ENCODE results near the gene TEKT2. TPM values are rescaled to one million over a fixed set of nuclear protein-coding genes. Genes with fewer than 3 reads are reported as not detected.

The TEKT2 gene
- total RNA-seq, 1 experiment from 2014 or later: not detected

DNA sequence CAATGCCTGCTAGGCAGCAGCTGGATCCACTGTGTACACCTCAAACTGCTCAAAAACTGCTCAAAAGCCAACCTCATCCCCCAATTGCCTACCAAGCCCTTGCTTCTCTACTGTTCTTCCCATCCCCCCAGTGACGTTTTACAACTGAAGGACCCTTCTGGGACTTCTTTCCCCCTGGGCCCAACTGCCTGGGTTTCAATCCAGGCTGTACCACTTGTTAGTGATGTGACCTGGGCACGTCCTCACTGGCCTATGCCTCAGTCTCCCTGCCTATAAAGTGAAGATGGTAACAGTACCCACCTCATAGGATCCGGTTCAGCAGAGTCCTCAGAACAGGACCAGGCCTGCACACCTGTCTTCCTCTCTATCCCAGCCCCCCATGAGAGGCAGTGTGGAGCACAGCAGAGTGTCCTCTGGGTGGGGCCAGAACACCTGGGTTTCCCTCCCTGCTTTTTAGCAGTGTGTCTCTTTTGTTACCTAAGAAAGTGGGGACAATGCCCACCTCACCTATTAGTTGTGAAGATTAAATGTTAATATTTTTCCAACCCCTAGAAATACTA, 1.9 kb upstream of the TEKT2 start:
- no peaks in the 10 kb centered on the region for H3K36me3 ChIP-seq
- no peaks in the 10 kb centered on the region for H3K9me3 ChIP-seq (replicated peaks)
- H3K27ac ChIP-seq: no peak overlapping the region
- no peak overlapping the region for H3K4me3 ChIP-seq
- DNase-seq (ENCODE audit: low read depth in 1 of 2, low spot score in 2 of 2): no peak
- no peaks in the 10 kb centered on the region for H3K4me1 ChIP-seq (replicated peaks)
- H3K27me3 ChIP-seq (replicated peaks): no peaks in the 10 kb centered on the region; the same call in 1 of the 2 replicates

DNA sequence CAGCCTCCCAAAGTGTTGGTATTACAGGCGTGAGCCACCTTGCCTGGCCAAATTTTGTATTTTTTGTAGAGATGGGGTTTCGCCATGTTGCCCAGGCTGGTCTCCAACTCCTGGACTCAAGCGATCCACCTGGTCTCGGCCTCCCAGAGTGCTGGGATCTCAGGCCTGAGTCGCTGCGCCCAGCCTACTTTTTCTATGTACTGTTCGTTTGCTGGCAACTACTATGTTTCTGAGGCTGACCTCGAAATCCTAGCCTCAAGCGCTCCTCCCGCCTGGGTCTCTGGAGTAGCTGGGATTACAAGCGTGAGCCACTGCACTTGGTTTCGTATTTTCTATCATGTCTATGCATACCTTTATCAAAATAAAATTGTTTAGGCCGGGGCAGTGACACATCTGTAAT, 675 bp upstream of the TEKT2 start:
- peaks cover 2% of the 10 kb centered on the region for H3K4me1 ChIP-seq (replicated peaks)
- H3K27ac ChIP-seq: no peak overlapping the region
- H3K4me3 ChIP-seq: no peak overlapping the region
- H3K27me3 ChIP-seq (replicated peaks): no peaks in the 10 kb centered on the region; the same call in 1 of the 2 replicates
- H3K9me3 ChIP-seq (replicated peaks): no peaks in the 10 kb centered on the region
- DNase-seq (ENCODE audit: low read depth in 1 of 2, low spot score in 2 of 2): no peak
- no peaks in the 10 kb centered on the region; the same call in 1 of the 2 replicates for H3K36me3 ChIP-seq

DNA sequence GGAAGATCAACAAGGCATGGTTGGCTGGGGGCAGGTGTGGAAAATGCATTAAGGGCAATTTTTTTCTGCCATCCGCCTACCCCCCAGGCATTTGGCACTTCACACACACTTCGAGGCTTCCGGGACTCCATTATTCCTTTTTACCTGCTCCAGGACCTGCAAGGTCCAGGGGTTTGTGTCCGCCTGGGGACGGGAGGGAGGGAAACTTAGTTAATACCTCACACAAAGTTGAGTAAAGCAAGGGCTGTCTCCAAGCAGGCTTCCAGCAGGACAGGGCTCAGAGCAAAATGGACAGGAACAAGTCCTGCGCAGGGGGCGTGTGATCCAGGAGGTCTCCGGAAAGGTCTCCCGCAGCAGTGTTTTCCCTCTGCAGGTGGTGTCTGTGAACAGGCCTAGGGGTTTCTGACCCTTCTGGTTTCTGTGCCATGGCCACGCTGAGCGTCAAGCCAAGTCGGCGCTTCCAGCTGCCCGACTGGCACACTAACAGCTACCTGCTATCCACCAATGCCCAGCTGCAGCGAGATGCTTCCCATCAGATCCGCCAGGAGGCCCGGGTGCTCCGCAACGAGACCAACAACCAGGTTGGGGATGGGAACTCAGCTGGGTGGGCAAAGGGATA, 712 bp downstream of the TEKT2 start:
- H3K36me3 ChIP-seq: peaks cover 11% of the 10 kb centered on the region
- H3K4me1 ChIP-seq (replicated peaks): peaks cover 7% of the 10 kb centered on the region
- H3K27me3 ChIP-seq (replicated peaks): no peaks in the 10 kb centered on the region; the same call in 1 of the 2 replicates
- DNase-seq (ENCODE audit: low read depth in 1 of 2, low spot score in 2 of 2): no peak
- H3K9me3 ChIP-seq (replicated peaks): no peaks in the 10 kb centered on the region
- H3K27ac ChIP-seq: no peak overlapping the region
- no peak overlapping the region for H3K4me3 ChIP-seq

DNA sequence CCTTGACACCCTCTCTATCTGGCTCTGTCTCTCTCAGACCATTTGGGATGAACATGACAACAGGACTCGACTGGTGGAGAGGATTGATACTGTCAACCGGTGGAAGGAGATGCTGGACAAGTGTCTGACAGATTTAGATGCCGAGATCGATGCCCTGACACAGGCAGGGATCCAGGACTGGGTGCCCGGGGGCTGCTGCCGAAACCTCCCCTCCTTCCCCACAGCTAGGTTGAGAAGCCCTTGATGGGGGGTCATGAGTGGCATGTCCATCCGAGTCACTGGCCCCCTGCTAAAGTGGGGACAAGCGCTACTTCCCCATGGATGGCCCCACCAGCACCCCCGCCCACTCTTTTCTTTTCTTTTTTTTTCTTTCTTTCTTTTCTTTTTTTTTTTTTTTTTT, 1.2 kb downstream of the TEKT2 start:
- no peak for DNase-seq (ENCODE audit: low read depth in 1 of 2, low spot score in 2 of 2)
- H3K27ac ChIP-seq: no peak overlapping the region
- H3K36me3 ChIP-seq: peaks cover 13% of the 10 kb centered on the region
- no peaks in the 10 kb centered on the region; the same call in 1 of the 2 replicates for H3K27me3 ChIP-seq (replicated peaks)
- H3K4me1 ChIP-seq (replicated peaks): peaks cover 8% of the 10 kb centered on the region
- no peak overlapping the region for H3K4me3 ChIP-seq
- H3K9me3 ChIP-seq (replicated peaks): no peaks in the 10 kb centered on the region

DNA sequence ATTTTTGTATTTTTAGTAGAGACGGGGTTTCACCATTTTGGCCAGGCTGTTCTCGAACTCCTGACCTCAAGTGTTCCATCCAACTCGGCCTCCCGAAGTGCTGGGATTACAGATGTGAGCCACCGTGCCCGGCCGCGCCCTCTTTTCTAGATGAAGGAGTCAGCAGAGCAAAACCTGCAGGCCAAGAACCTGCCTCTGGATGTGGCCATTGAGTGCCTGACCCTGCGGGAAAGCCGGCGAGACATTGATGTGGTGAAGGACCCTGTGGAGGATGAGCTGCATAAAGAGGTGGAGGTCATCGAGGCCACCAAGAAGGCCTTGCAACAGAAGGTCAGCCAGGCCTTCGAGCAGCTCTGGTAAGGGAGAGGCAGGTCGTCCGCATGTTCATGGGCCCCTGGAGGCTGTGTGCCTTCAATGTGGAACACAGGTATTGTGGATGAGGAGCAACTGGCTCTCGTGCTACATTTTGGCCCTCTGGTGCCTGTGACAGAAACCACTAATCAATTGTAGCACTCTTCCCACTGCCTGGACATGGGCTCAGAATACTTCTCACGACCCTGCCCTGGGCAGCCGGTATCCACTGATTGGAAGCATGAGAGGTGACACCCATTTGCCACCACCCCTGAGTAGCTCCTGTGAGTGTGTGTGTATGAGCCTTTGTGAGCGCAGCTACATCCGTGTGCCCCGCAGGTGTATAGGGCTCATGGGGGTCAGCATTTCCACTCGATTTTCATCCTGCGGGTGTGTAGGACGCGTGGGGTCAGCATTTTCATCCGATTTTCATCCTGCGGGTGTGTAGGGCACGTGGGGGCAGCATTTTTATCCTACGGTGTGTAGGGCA, 2.0 kb downstream of the TEKT2 start:
- Histone ChIP-seq H3K4me1 (replicated peaks) (peaks cover 8% of the 10 kb centered on the region), H3K36me3 (peaks cover 17% of the 10 kb centered on the region), H3K4me3 (no peak overlapping the region), H3K27ac (no peak overlapping the region), H3K27me3 (replicated peaks) (no peaks in the 10 kb centered on the region; the same call in 1 of the 2 replicates), H3K9me3 (replicated peaks) (no peaks in the 10 kb centered on the region)
- DNase-seq (ENCODE audit: low read depth in 1 of 2, low spot score in 2 of 2): no peak

DNA sequence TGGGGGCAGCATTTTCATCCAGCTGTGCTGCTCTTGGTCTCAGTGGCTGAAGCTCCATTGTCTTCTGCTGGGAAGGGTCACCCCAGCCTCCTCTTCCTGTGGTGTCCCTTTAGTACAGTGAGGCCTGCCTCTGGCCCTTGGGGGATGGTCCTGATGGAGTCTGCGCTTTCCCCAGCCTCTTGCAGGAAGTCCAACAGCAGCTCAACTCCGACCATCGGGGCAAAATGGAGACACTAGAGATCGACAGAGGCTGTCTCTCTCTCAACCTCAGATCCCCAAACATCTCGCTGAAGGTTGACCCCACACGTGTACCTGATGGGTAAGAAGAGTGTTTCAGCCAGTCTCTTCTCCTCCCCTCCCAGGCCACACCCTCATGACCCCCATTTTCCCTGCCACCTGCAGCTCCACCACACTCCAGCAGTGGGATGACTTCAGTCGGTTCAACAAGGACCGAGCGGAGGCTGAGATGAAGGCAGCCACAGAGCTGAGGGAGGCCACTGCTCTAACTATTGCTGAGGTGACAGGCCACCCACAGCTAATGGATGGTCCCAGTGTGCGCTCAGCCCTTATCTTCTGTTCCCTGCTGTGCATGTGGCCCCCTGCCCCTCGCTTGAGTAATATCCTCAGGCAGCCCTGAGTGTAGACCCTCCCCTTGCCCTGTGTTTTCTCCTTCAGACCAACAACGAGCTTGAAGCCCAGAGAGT, 2.8 kb downstream of the TEKT2 start:
- no peaks in the 10 kb centered on the region for H3K9me3 ChIP-seq (replicated peaks)
- H3K27ac ChIP-seq: no peak overlapping the region
- H3K4me1 ChIP-seq (replicated peaks): peaks cover 8% of the 10 kb centered on the region
- H3K36me3 ChIP-seq: peaks cover 25% of the 10 kb centered on the region
- DNase-seq (ENCODE audit: low read depth in 1 of 2, low spot score in 2 of 2): no peak
- no peak overlapping the region for H3K4me3 ChIP-seq
- no peaks in the 10 kb centered on the region; the same call in 1 of the 2 replicates for H3K27me3 ChIP-seq (replicated peaks)

DNA sequence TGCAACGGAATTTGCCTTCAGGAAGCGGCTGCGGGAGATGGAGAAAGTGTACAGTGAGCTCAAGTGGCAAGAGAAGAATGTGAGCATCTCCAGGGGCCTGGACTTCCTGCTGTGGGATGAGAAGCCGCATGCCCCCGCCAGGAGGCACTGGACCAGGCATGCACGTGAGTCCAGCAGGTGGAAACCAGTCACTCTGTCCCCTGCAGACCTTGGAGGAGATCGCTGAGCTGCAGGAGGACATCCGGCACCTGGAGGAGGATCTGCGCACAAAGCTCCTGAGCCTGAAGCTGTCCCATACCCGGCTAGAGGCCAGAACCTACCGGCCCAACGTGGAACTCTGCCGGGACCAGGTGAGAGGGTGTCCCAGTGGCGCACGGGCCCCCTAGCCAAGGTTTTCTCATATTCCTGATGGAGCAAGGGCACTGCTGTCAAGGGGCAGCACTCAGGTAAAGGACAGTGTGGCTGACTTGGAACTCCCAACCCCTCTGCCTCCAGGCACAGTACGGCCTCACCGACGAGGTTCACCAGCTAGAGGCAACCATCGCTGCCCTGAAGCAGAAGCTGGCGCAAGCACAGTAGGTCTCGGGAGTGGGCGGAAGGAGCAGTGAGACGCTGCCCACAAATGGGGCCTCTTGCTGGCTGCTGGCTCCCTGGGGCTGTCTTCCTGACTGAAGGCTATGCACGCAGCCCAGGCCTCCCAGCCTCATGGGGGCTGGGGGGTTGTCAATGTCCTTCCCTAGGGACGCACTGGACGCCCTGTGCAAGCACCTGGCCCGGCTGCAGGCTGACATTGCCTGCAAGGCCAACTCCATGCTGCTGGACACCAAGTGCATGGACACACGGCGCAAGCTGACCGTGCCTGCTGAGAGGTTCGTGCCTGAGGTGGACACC, 3.6 kb downstream of the TEKT2 start:
- Histone ChIP-seq H3K4me1 (replicated peaks) (peaks cover 8% of the 10 kb centered on the region), H3K36me3 (peaks cover 33% of the 10 kb centered on the region), H3K9me3 (replicated peaks) (no peaks in the 10 kb centered on the region), H3K4me3 (no peak overlapping the region; the same call in 1 of the 2 replicates), H3K27ac (no peak overlapping the region), H3K27me3 (replicated peaks) (no peaks in the 10 kb centered on the region; the same call in 1 of the 2 replicates)
- no peak for DNase-seq (ENCODE audit: low read depth in 1 of 2, low spot score in 2 of 2)

DNA sequence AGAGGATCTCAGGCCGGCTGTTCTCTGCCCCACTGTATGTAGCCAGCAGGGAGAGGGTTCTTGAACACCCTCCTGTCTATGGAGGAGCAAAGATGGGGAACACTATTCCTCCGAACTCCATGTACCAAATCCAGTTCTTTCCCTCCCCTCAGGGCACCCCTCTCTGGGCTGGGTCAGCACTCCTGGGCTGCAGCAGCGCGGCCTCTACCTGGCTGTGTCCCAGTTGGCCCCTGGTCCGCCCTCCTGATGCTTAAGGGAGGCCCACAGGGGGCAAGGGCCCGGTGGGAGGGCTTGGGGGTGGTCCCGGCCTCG, 4.3 kb downstream of the TEKT2 start:
- Histone ChIP-seq H3K4me3 (peak overlapping the region; percentile 88), H3K4me1 (replicated peaks) (peaks cover 8% of the 10 kb centered on the region), H3K36me3 (peaks cover 41% of the 10 kb centered on the region), H3K9me3 (replicated peaks) (no peaks in the 10 kb centered on the region), H3K27ac (peak overlapping the region; percentile 67), H3K27me3 (replicated peaks) (no peaks in the 10 kb centered on the region; the same call in 1 of the 2 replicates)
- DNase-seq (ENCODE audit: low read depth in 1 of 2, low spot score in 2 of 2): no peak

DNA sequence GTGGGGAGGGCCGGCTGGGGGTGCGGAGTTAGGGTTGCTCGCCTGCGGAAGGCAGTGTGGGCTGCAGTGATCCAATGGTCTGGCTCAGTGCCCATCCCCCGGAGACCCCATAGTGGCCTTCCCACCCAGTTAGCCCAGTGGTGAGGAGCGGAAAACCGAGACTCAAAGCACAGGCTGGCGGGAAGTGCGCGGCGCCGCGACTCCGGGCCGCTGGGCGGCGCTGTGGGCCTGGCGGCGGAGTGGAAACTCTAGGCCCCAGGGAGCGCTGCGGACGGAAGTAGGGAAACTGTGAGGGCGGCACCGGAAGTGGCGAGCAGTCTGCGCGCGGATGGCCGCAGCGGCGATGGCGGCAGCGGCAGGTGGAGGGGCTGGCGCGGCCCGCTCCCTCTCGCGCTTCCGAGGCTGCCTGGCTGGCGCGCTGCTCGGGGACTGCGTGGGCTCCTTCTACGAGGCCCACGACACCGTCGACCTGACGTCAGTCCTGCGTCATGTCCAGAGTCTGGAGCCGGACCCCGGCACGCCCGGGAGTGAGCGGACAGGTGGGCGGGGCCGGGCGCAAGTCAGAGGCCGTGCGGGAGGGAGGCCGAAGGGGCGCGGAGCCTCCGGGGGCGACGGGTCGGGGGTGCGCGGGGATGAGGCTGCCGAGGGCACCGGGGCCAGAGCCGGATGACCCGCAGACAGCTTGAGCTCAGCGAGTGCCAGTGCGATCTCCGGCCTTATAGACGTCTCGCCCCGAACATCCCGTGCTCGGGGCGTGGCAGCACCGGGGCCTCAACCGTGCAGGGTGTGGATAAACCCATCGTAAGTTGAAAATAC, 4.9 kb downstream of the TEKT2 start, which contains the start of gene ADPRS:
ADPRS (plus strand) TSS at position 316 of the 816 bp plus-strand sequence; CDS start at position 329, 13 bp downstream.
- Histone ChIP-seq H3K4me1 (replicated peaks) (peaks cover 8% of the 10 kb centered on the region), H3K27ac (peak within 1 kb of the TSS; percentile 67), H3K4me3 (peak within 1 kb of the TSS; percentile 88), H3K9me3 (replicated peaks) (no peaks in the 10 kb centered on the region), H3K36me3 (peaks cover 46% of the 10 kb centered on the region), H3K27me3 (replicated peaks) (no peaks in the 10 kb centered on the region; the same call in 1 of the 2 replicates)
- DNase-seq (ENCODE audit: low read depth in 1 of 2, low spot score in 2 of 2): peak; percentile 88 to 90

DNA sequence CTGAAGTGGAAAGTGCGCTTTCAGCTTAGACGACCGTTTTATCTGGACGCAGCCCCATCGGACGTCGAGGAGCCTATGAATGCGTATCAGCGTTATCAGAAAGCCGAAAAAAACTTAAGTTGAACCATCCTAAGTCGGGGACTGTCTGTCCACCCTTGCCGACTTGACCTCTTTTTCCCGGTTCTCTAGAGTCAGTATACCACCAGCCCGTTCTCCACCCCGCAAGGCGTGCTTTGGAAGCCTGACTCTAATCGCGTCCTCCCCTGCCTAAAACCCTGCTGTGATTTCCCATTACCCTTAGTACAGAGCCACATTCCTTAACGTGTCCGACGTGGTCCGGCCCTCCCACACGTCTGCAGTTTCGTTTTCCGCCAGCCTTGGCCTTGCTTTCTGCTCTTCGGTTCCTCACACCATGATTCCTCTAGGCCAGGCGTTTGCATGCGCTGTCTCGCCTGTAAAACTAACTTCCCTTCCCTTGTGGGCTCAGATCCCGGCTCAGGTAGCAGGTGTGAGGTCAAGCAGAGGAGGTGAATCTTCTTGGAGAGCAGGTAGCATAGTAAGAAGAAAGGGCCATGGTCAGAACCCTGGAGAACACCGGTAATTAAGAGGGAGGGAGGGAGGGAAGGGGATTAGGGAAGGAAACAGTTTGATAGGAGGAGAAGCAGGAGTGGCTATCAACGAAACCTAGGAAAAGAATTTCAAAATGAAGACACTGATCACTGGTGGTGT, 5.7 kb downstream of the TEKT2 start:
- H3K27ac ChIP-seq: no peak overlapping the region
- H3K4me3 ChIP-seq: peak overlapping the region; percentile 88
- H3K4me1 ChIP-seq (replicated peaks): peaks cover 8% of the 10 kb centered on the region
- peaks cover 54% of the 10 kb centered on the region for H3K36me3 ChIP-seq
- H3K27me3 ChIP-seq (replicated peaks): no peaks in the 10 kb centered on the region
- H3K9me3 ChIP-seq (replicated peaks): no peaks in the 10 kb centered on the region
- peak in 1 of 2 experiments; percentile 24 for DNase-seq (ENCODE audit: low read depth in 1 of 2, low spot score in 2 of 2)

DNA sequence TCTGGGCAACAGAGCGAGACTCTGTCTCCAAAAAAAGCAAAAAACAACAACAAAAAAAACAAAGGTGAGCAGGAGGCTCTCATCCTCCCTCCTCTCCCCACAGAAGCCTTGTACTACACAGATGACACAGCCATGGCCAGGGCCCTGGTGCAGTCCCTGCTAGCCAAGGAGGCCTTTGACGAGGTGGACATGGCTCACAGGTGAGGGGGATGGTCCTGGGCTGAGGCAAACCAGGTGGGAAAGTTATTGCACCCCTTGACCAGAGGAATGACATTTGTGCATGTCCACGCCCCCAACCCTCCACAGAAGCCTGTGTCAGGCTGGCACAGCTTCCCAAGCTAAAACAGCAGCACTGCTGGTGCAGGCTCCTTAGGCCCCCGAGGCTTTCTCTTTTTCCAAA, 7.2 kb downstream of the TEKT2 start:
- H3K27me3 ChIP-seq (replicated peaks): no peaks in the 10 kb centered on the region
- H3K36me3 ChIP-seq: peaks cover 63% of the 10 kb centered on the region
- peaks cover 8% of the 10 kb centered on the region for H3K4me1 ChIP-seq (replicated peaks)
- no peak overlapping the region for H3K4me3 ChIP-seq
- DNase-seq (ENCODE audit: low read depth in 1 of 2, low spot score in 2 of 2): no peak
- no peak overlapping the region for H3K27ac ChIP-seq
- H3K9me3 ChIP-seq (replicated peaks): no peaks in the 10 kb centered on the region

DNA sequence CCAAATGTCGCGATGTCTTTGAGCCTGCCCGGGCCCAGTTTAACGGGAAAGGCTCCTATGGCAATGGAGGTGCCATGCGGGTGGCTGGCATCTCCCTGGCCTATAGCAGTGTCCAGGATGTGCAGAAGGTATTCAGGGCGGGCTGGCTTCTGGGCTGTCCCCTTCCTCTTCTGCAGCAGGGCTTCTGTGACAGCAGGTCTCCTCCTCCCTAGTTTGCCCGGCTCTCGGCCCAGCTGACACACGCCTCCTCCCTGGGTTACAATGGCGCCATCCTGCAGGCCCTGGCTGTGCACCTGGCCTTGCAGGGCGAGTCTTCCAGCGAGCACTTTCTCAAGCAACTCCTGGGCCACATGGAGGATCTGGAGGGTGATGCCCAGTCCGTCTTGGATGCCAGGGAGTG, 7.8 kb downstream of the TEKT2 start:
- Histone ChIP-seq H3K9me3 (replicated peaks) (no peaks in the 10 kb centered on the region), H3K36me3 (peaks cover 68% of the 10 kb centered on the region), H3K4me3 (no peak overlapping the region), H3K27ac (no peak overlapping the region), H3K4me1 (replicated peaks) (peaks cover 8% of the 10 kb centered on the region), H3K27me3 (replicated peaks) (no peaks in the 10 kb centered on the region)
- DNase-seq (ENCODE audit: low read depth in 1 of 2, low spot score in 2 of 2): no peak
